Measurements from ENCODE around the gene NTM.

NTM gene

DNA sequence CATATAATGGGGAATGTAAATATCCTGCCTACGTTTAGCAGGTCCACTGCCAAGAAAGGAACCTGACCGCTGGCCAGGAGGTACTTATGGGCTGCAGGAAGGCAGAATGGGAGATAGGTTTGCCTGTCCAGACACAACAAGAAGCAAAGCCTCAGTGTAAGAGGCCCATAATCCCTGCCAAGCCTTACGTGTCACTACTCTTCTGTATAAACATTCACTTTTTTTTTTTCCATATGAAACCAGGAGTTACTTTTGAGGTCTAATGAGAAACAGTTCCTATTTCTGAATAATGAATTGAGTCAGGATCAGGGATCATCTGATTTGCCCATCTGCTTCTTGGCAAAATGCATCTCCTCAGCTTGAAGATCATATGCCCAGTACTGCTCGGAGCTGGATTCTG lies 230.2 kb downstream of the NTM start:
- DNase-seq (ENCODE audit: low read depth in 1 of 2, low spot score in 1 of 2): no peak
- Histone ChIP-seq H3K27me3 (ENCODE audit: insufficient read depth, poor library complexity, severe bottlenecking) (no peaks in the 10 kb centered on the region), H3K4me3 (replicated peaks; ENCODE audit: insufficient read depth, low read length) (no peak overlapping the region), H3K27ac (replicated peaks) (no peak overlapping the region)
- TF ChIP-seq, protein P1, sequence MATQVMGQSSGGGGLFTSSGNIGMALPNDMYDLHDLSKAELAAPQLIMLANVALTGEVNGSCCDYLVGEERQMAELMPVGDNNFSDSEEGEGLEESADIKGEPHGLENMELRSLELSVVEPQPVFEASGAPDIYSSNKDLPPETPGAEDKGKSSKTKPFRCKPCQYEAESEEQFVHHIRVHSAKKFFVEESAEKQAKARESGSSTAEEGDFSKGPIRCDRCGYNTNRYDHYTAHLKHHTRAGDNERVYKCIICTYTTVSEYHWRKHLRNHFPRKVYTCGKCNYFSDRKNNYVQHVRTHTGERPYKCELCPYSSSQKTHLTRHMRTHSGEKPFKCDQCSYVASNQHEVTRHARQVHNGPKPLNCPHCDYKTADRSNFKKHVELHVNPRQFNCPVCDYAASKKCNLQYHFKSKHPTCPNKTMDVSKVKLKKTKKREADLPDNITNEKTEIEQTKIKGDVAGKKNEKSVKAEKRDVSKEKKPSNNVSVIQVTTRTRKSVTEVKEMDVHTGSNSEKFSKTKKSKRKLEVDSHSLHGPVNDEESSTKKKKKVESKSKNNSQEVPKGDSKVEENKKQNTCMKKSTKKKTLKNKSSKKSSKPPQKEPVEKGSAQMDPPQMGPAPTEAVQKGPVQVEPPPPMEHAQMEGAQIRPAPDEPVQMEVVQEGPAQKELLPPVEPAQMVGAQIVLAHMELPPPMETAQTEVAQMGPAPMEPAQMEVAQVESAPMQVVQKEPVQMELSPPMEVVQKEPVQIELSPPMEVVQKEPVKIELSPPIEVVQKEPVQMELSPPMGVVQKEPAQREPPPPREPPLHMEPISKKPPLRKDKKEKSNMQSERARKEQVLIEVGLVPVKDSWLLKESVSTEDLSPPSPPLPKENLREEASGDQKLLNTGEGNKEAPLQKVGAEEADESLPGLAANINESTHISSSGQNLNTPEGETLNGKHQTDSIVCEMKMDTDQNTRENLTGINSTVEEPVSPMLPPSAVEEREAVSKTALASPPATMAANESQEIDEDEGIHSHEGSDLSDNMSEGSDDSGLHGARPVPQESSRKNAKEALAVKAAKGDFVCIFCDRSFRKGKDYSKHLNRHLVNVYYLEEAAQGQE (IDR thresholded peaks at IDR 0.05; ENCODE audit: insufficient replicate concordance, low read depth): no peak
- TF ChIP-seq POLR2AphosphoS5 (IDR thresholded peaks at IDR 0.05; ENCODE audit: low read depth) (no peak), SPI1 (IDR thresholded peaks at IDR 0.05; ENCODE audit: borderline replicate concordance, low read depth) (no peak), GABPA (IDR thresholded peaks at IDR 0.05; ENCODE audit: low read depth) (no peak)
- TF ChIP-seq, protein P2, sequence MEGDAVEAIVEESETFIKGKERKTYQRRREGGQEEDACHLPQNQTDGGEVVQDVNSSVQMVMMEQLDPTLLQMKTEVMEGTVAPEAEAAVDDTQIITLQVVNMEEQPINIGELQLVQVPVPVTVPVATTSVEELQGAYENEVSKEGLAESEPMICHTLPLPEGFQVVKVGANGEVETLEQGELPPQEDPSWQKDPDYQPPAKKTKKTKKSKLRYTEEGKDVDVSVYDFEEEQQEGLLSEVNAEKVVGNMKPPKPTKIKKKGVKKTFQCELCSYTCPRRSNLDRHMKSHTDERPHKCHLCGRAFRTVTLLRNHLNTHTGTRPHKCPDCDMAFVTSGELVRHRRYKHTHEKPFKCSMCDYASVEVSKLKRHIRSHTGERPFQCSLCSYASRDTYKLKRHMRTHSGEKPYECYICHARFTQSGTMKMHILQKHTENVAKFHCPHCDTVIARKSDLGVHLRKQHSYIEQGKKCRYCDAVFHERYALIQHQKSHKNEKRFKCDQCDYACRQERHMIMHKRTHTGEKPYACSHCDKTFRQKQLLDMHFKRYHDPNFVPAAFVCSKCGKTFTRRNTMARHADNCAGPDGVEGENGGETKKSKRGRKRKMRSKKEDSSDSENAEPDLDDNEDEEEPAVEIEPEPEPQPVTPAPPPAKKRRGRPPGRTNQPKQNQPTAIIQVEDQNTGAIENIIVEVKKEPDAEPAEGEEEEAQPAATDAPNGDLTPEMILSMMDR (IDR thresholded peaks at IDR 0.05; ENCODE audit: insufficient read depth, low read length): no peak

- Histone ChIP-seq H3K27ac (replicated peaks) (no peak overlapping the region), H3K27me3 (ENCODE audit: insufficient read depth, poor library complexity, severe bottlenecking) (no peaks in the 10 kb centered on the region), H3K4me3 (replicated peaks; ENCODE audit: insufficient read depth, low read length) (no peak overlapping the region)
- no peak for TF ChIP-seq GABPA (IDR thresholded peaks at IDR 0.05; ENCODE audit: low read depth)
- TF ChIP-seq, protein P2 (IDR thresholded peaks at IDR 0.05; ENCODE audit: insufficient read depth, low read length): no peak
- TF ChIP-seq SPI1 (IDR thresholded peaks at IDR 0.05; ENCODE audit: borderline replicate concordance, low read depth): no peak
- TF ChIP-seq POLR2AphosphoS5 (IDR thresholded peaks at IDR 0.05; ENCODE audit: low read depth): no peak
- TF ChIP-seq, protein P1 (IDR thresholded peaks at IDR 0.05; ENCODE audit: insufficient replicate concordance, low read depth): no peak
- no peak for DNase-seq (ENCODE audit: low read depth in 1 of 2, low spot score in 1 of 2)
Measured at GRCh38 chr11:131601586-131601985, 231.2 kb downstream of the NTM start.

DNA sequence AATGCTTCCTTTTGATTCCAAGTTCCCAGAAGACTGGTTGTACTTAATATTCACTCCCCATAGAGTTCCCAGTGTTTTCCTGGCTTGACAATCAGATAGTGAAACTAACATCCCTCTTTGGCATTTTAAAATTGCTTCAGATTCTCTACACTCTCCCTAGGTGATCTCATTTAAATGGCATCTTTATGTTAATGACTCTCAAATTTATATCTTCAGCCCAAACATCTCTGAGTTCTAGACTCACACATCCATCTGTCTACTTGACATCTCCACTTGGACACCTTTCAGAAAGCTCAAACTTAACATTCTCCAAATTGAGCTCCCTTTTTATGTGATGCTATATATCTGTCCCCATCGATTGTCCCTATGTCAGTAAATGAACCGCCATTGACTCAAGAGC lies 232.0 kb downstream of the NTM start:
- Histone ChIP-seq H3K27ac (replicated peaks) (no peak overlapping the region), H3K4me3 (replicated peaks; ENCODE audit: insufficient read depth, low read length) (no peak overlapping the region), H3K27me3 (ENCODE audit: insufficient read depth, poor library complexity, severe bottlenecking) (no peaks in the 10 kb centered on the region)
- TF ChIP-seq, protein P1 (IDR thresholded peaks at IDR 0.05; ENCODE audit: insufficient replicate concordance, low read depth): no peak
- TF ChIP-seq GABPA (IDR thresholded peaks at IDR 0.05; ENCODE audit: low read depth): no peak
- no peak for TF ChIP-seq SPI1 (IDR thresholded peaks at IDR 0.05; ENCODE audit: borderline replicate concordance, low read depth)
- TF ChIP-seq POLR2AphosphoS5 (IDR thresholded peaks at IDR 0.05; ENCODE audit: low read depth): no peak
- TF ChIP-seq, protein P2 (IDR thresholded peaks at IDR 0.05; ENCODE audit: insufficient read depth, low read length): no peak
- DNase-seq (ENCODE audit: low read depth in 1 of 2, low spot score in 1 of 2): no peak
